AG09309 (cell line): Measurements from ENCODE around the gene PPFIBP1.

Source experiments
- DNase-seq: peaks from one replicate; pipeline ENCODE4 v3.0.0-alpha.2; 2010; ENCODE audit warnings: low read depth
- H3K4me3 ChIP-seq: 2 replicates; pipeline ENCODE4 v1.5.1; 2011; ENCODE audit warnings: mild to moderate bottlenecking, low read depth, low read length, moderate library complexity; ENCODE audit not compliant: control insufficient read depth
- TF ChIP-seq, protein P1 (sequence below): IDR thresholded peaks from 2 replicates; pipeline ENCODE4 v1.5.1; 2011; ENCODE audit warnings: mild to moderate bottlenecking, low read depth, low read length, inconsistent platforms; ENCODE audit not compliant: insufficient read depth, control insufficient read depth; ENCODE audit errors: missing control alignments

PPFIBP1 gene

DNA sequence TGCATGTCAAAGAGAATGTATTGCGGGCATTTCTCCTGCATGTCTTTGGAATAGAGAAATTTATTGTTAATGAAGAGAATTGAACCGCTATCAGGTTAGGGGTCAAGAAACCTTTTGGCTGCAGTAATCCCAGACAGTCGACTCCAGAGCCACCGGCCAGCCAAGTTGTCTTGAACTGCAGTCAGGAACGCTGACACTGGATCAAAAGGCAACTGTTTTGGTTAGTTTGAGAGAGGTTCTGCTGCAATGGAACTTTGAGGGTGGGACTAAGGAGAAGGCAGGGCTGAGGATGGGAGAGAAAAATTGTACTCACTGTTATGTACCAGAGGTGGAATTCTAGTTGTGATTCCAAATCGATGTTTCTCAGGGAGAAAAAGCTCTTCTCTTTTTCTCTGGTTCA lies 28.2 kb downstream of the PPFIBP1 start:
- TF ChIP-seq, protein P1, sequence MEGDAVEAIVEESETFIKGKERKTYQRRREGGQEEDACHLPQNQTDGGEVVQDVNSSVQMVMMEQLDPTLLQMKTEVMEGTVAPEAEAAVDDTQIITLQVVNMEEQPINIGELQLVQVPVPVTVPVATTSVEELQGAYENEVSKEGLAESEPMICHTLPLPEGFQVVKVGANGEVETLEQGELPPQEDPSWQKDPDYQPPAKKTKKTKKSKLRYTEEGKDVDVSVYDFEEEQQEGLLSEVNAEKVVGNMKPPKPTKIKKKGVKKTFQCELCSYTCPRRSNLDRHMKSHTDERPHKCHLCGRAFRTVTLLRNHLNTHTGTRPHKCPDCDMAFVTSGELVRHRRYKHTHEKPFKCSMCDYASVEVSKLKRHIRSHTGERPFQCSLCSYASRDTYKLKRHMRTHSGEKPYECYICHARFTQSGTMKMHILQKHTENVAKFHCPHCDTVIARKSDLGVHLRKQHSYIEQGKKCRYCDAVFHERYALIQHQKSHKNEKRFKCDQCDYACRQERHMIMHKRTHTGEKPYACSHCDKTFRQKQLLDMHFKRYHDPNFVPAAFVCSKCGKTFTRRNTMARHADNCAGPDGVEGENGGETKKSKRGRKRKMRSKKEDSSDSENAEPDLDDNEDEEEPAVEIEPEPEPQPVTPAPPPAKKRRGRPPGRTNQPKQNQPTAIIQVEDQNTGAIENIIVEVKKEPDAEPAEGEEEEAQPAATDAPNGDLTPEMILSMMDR: no peak
- H3K4me3 ChIP-seq: no peak overlapping the region
- DNase-seq: no peak

DNA sequence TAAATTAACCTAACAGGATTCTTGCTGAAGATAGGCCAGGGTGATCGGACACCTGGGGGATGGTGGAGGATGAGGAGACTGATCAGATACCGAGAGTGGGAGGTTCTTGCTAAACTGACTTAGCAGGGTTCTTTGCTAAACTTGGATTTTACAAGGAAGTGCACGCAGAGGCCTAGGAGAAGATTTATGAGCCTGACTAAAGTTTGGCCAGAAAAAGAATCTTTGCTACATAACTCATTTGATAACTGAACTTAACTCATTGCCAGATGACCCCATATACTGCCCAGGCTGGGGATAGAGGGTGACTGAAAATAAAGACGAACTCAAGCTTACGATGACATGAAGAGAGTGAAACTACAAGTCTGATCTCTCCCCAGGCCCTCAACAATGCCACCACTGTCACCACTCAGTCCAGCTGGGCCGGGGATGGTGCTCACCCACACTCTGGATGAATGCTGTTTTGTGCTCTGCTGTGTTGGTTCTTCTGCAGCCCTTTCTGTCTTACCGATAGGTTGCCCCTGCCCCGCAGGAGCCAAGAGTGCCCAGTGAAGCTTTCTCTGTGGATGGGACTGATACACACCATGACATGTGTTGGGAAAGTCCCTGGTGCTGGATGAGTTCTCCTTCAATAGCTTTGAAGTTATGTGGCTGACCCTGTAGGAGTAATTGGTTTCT lies 29.0 kb downstream of the PPFIBP1 start:
- TF ChIP-seq, protein P1: no peak
- no peak overlapping the region for H3K4me3 ChIP-seq
- no peak for DNase-seq

GRCh38 chr12:27553941-27554340 lies 29.9 kb downstream of the PPFIBP1 start:
- H3K4me3 ChIP-seq: no peak overlapping the region

DNA sequence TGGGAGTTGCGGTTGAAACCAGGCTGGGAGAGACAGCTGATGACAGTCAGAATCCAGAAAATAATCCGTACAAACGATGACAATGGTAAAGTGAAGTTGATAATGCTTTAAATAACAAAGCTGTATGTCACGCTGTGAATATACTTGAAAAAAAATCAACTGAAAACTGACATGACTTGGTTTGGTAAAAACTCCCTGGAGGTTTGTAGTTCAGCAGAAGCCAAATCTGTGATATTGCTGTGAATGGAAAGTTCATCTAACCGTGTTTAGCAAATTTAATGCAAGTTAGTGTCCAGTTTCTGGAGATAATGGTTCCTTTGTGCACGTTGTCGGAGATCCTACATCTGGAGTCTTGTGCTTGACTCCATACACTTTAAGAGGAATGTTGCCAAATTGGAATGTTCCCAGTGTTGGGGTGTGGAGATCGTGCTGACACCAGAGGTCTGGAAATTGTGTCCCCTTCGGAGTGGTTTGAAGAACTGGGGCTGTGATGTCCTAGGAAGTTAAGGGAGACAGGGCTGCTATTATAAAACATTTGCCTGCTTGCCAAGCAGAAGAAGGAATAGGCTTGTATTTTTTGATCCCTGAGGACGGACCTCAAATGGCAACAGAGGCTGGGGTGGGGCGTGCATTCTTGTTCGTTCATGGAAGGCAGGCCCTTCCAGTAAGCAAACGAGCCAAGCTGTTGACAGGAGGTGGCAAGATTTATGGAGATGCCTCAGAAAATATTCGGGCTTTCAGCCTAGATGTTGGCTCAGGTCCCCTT lies 30.6 kb downstream of the PPFIBP1 start:
- no peak overlapping the region; the same call in 1 of the 2 replicates for H3K4me3 ChIP-seq
- no peak for DNase-seq
- TF ChIP-seq, protein P1: no peak

More at GRCh38 chr12:27553941-27554340, 29.9 kb downstream of the PPFIBP1 start:
- TF ChIP-seq, protein P1: no peak
- DNase-seq: no peak

DNA sequence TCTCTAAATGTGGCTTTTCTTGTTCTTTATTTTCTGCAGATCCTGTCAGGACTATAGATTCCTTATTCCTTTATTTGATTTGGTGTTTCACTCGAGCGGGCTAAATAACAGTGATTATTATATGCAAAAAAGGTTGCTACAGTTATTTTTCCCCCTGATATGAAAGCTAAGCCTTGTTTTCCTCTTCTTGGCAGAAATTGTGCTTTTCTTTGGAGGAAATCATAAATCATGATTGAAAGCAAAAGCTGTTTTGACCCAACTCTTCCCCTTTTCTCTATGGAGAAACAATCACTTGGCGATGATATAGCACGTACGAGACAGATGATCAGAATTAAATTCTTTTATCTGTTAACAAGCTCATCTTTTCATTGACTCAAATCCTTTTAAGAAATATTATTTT lies 31.4 kb downstream of the PPFIBP1 start:
- H3K4me3 ChIP-seq: no peak overlapping the region
- TF ChIP-seq, protein P1: no peak
- DNase-seq: no peak

DNA sequence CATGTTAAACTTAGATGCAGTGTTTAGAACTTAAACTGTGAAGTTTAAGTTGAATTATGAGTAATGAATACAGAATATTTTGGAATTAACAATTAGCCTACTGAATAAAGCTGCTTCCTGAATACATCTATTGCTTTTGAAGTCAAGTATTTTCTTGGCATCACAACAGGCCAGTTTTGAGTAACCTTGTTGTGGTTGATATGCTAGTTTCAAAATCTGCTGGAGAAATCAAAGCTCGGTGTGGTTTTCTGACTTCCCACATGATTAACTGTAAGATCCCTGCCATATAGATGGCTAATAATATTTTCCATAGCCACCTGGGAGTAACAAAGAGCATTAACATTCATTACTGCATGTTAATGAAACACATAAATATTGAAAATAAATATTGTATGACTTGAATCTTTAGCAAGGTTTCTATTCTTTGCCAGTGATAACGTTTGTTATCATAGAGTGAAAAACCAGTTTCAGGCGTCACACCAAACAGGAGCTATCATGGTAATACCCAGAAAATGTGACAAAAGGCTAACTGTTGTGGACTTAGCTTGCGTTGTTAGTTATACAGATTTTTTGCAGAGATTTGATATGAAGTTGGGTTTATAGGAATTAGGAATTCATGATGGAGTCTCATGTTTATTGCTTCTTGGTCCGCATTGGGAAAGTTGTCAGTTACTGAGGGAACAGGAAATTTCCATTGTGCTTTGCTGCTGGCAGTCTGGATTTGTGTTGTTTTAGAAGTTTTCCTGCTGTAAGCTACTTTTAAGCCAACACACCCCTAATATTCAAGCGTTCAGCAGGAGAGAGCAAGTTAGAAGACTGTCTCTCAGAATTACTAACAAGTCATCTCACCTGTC lies 32.1 kb downstream of the PPFIBP1 start:
- no peak for DNase-seq
- H3K4me3 ChIP-seq: no peak overlapping the region
- TF ChIP-seq, protein P1: no peak
